Endodermal cell (in vitro differentiated cells): ENCODE measurements around the gene CYB561D2. TPM values are rescaled to one million over a fixed set of nuclear protein-coding genes. Genes with fewer than 3 reads are reported as not detected.
A peak's percentile ranks its signal among the peaks of the same experiment; 100 is the strongest.

Source experiments
- DNase-seq: peaks from one replicate; pipeline ENCODE4 v3.0.0-alpha.2; 2017
- H3K27ac ChIP-seq: 2 replicates; pipeline ENCODE4 v1.5.1; 2013; ENCODE audit warnings: mild to moderate bottlenecking, low read depth, low read length, moderate library complexity
- H3K27me3 ChIP-seq: 2 replicates; pipeline ENCODE4 v1.6.1; 2013; ENCODE audit warnings: mild to moderate bottlenecking, low read length, moderate library complexity; ENCODE audit not compliant: insufficient read depth, control insufficient read depth, poor library complexity, severe bottlenecking
- H3K36me3 ChIP-seq: 2 replicates; pipeline ENCODE4 v1.7.0; 2013; ENCODE audit warnings: mild to moderate bottlenecking, low read length, moderate library complexity; ENCODE audit not compliant: control insufficient read depth, insufficient read depth
- H3K4me1 ChIP-seq: one replicate; pipeline ENCODE4 v1.7.0; 2013; ENCODE audit warnings: low read length; ENCODE audit not compliant: control insufficient read depth, insufficient read depth
- H3K4me3 ChIP-seq: 2 replicates; pipeline ENCODE4 v1.5.1; 2013; ENCODE audit warnings: mild to moderate bottlenecking, low read length, moderate library complexity
- H3K9ac ChIP-seq: 2 replicates; pipeline ENCODE4 v1.6.1; 2013; ENCODE audit warnings: mild to moderate bottlenecking, low read length, moderate library complexity; ENCODE audit not compliant: poor library complexity, severe bottlenecking; ENCODE audit errors: extremely low read depth
- H3K9me3 ChIP-seq: 2 replicates; pipeline ENCODE4 v1.6.1; 2013; ENCODE audit warnings: mild to moderate bottlenecking, low read length, moderate library complexity; ENCODE audit not compliant: control insufficient read depth
- H3K27ac Mint-ChIP-seq: 2 replicates; pipeline ENCODE4 v1.8.0; 2020; ENCODE audit warnings: mixed read lengths
- H3K27me3 Mint-ChIP-seq: 2 replicates; pipeline ENCODE4 v1.8.0; 2021; ENCODE audit warnings: mild to moderate bottlenecking, mixed read lengths; ENCODE audit not compliant: insufficient read depth
- H3K36me3 Mint-ChIP-seq: 2 replicates; pipeline ENCODE4 v1.8.0; 2020; ENCODE audit warnings: low read depth, mixed read lengths
- H3K4me1 Mint-ChIP-seq: 2 replicates; pipeline ENCODE4 v1.8.0; 2020; ENCODE audit warnings: mixed read lengths
- H3K4me3 Mint-ChIP-seq: 2 replicates; pipeline ENCODE4 v1.8.0; 2020; ENCODE audit warnings: mild to moderate bottlenecking, moderate library complexity, mixed read lengths
- H3K9me3 Mint-ChIP-seq: 2 replicates; pipeline ENCODE4 v1.8.0; 2020; ENCODE audit warnings: mild to moderate bottlenecking, mixed read lengths
- WGBS, 2 experiments: methylation state at CpG; one replicate each; pipeline versions ENCODE4 v1.1.5 to v1.1.7; 2013; ENCODE audit warnings: missing lambda C conversion rate in 2 of 2, mixed read lengths in 1 of 2; ENCODE audit not compliant: insufficient coverage in 1 of 2, insufficient read length in 1 of 2; 5-methylcytosine and 5-hydroxymethylcytosine counted together
- total RNA-seq, 2 donors: library from RNA; stranded (reverse); fragmentation: NEBNext Ultra II Directional in 1 of 2; extraction: Animal tissue kit (Norgen Biotek cat#: 25700) in 1 of 2; gene quantifications; 2 replicates in 1 of 2; 3 replicates in 1 of 2; pipeline ENCODE4 v1.2.1, GENCODE V29; 2021
- TF ChIP-seq, protein P1 (sequence below): fragments of 200-600 bp; sonication (generic); conservative IDR thresholded peaks from 2 replicates; pipeline ENCODE4 v1.5.0; 2021; ENCODE audit warnings: antibody characterized with exemption, mild to moderate bottlenecking

The CYB561D2 gene
- total RNA-seq, 2 donors from 2014 or later, result 8.5 to 14.6 TPM

DNA sequence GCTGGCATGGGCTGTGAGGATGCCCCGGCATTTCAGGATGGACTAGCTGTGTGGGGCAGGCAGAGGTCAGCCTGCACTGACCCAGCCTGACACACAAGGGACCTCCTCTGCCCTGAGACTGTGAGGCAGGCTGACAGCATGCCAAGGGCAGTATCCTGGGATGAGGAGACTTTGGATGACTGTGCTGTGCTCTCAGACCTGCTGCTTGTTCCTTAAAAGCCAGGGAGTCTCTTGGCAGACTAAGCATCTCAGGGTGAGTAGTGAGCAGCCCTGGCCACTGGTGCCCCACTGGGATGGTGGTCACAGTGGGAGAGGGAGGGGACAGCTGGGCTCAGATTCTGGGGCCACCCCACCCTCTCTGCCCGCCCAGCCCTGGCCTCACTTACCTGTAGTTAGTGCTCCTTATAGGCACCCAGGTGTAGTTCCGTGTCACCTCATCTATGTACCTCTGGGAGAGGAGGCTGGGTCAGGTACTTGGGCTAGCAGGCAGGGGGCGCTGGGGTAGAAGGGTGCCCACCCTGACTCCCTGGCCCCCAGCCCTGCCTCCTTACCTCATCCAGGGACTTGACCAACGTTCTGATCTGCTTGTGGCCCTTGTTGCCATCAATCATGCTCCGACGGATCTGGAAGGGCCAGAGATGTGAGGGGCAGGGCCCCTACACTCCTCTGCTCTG lies 24.7 kb downstream of the CYB561D2 start:
- H3K36me3 Mint-ChIP-seq, result no peaks in the 10 kb centered on the region
- Histone ChIP-seq H3K27ac (peak overlapping the region; percentile 63), H3K4me1 (peaks cover 8% of the 10 kb centered on the region), H3K9me3 (no peaks in the 10 kb centered on the region), H3K4me3 (no peak overlapping the region), H3K27me3 (no peaks in the 10 kb centered on the region), H3K9ac (no peak overlapping the region), H3K36me3 (no peaks in the 10 kb centered on the region)
- WGBS, 2 experiments, result 70 to 74% methylated on average over 5 to 7 of the region's 7 CpGs
- TF ChIP-seq, protein P1, sequence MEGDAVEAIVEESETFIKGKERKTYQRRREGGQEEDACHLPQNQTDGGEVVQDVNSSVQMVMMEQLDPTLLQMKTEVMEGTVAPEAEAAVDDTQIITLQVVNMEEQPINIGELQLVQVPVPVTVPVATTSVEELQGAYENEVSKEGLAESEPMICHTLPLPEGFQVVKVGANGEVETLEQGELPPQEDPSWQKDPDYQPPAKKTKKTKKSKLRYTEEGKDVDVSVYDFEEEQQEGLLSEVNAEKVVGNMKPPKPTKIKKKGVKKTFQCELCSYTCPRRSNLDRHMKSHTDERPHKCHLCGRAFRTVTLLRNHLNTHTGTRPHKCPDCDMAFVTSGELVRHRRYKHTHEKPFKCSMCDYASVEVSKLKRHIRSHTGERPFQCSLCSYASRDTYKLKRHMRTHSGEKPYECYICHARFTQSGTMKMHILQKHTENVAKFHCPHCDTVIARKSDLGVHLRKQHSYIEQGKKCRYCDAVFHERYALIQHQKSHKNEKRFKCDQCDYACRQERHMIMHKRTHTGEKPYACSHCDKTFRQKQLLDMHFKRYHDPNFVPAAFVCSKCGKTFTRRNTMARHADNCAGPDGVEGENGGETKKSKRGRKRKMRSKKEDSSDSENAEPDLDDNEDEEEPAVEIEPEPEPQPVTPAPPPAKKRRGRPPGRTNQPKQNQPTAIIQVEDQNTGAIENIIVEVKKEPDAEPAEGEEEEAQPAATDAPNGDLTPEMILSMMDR, result peak; percentile 74
- H3K9me3 Mint-ChIP-seq, result no peaks in the 10 kb centered on the region
- H3K27me3 Mint-ChIP-seq, result no peaks in the 10 kb centered on the region
- DNase-seq, result peak; percentile 79
- H3K27ac Mint-ChIP-seq, result no peak overlapping the region
- H3K4me1 Mint-ChIP-seq, result peaks cover 10% of the 10 kb centered on the region
- H3K4me3 Mint-ChIP-seq, result no peak overlapping the region

DNA sequence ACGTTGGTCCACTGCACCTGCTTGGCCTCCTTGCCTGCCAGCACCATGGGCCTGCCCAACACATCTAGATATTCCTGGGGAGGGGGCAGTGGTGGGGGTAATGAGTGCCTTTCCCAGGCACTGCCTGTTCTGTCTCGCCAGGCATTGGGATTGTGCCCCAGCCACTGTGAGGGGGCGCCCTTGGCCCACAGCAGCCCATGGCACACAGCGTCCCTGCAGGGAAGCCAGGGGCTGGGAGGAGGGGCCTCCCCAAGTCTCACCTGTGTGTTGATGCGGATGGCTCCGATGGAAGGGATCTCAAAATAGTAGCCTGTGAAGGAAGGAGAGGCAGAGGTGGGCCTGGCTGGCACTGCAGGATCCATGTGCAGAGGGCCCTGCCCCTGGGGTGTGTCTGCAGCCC lies 27.4 kb downstream of the CYB561D2 start:
- peak; percentile 61 for DNase-seq
- Mint-ChIP-seq H3K27me3 (no peaks in the 10 kb centered on the region), H3K9me3 (no peaks in the 10 kb centered on the region), H3K4me3 (no peak overlapping the region), H3K27ac (no peak overlapping the region), H3K4me1 (peaks cover 2% of the 10 kb centered on the region), H3K36me3 (no peaks in the 10 kb centered on the region)
- no peak overlapping the region for H3K27ac ChIP-seq
- H3K36me3 ChIP-seq, result no peaks in the 10 kb centered on the region
- no peaks in the 10 kb centered on the region for H3K4me1 ChIP-seq
- TF ChIP-seq, protein P1, result no peak
- no peak overlapping the region for H3K4me3 ChIP-seq
- H3K9ac ChIP-seq, result no peak overlapping the region
- no peaks in the 10 kb centered on the region for H3K9me3 ChIP-seq
- H3K27me3 ChIP-seq, result no peaks in the 10 kb centered on the region
- WGBS, 2 experiments, result 84 to 100% methylated on average over 2 to 6 of the region's 6 CpGs

DNA sequence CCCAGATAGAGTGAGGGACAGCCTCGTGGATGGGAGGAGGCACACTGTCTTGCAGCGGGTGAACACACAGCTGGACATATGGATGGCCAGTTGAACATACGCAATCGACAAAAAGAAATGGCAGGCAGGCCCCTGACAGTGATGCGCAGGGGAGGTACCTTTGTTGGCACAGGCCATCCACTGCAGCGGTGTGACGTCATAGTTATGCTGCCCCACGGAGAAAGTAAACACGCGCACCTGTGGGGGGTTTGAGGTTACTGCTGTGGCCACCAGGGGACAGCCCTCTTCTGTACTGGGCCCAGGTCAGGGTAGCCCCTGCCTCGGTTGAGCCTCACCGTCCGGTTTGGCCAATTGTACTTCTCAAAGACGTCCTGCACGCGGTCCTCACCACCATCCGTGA lies 28.1 kb downstream of the CYB561D2 start:
- Histone ChIP-seq H3K36me3 (no peaks in the 10 kb centered on the region), H3K27me3 (no peaks in the 10 kb centered on the region), H3K27ac (no peak overlapping the region), H3K9ac (no peak overlapping the region), H3K4me1 (no peaks in the 10 kb centered on the region), H3K4me3 (no peak overlapping the region), H3K9me3 (no peaks in the 10 kb centered on the region)
- no peaks in the 10 kb centered on the region for H3K27me3 Mint-ChIP-seq
- H3K4me1 Mint-ChIP-seq, result peaks cover 2% of the 10 kb centered on the region
- no peak overlapping the region for H3K27ac Mint-ChIP-seq
- H3K36me3 Mint-ChIP-seq, result no peaks in the 10 kb centered on the region
- H3K4me3 Mint-ChIP-seq, result no peak overlapping the region
- no peaks in the 10 kb centered on the region for H3K9me3 Mint-ChIP-seq
- no peak for DNase-seq
- TF ChIP-seq, protein P1, result peak; percentile 8
- 91 to 92% methylated on average over 17 of the region's 17 CpGs for WGBS, 2 experiments
